Globus pallidus (tissue), 1 donor: ENCODE results near the gene ADORA2A.

Experiments
- DNase-seq: peaks from one replicate; pipeline ENCODE4 v3.0.0-alpha.2; 2015; ENCODE audit warnings: low spot score

The ADORA2A gene

GRCh38 chr22:24427500-24428164 is at the start of gene ADORA2A:
Gene ADORA2A, plus strand, starts transcription at chr22:24427599. Its CDS starts 5,806 bp downstream, at chr22:24433405.
- no peak for DNase-seq

- DNase-seq: no peak
Observed at GRCh38 chr22:24379536-24379935, 47.9 kb upstream of the ADORA2A start.

GRCh38 chr22:24380220-24380904 is 47.0 kb upstream of the ADORA2A start:
- DNase-seq: no peak

GRCh38 chr22:24380905-24381230 is 46.5 kb upstream of the ADORA2A start:
- no peak for DNase-seq

GRCh38 chr22:24383061-24383460 is 44.3 kb upstream of the ADORA2A start:
- no peak for DNase-seq

GRCh38 chr22:24384131-24384530 is 43.3 kb upstream of the ADORA2A start:
- DNase-seq: no peak

GRCh38 chr22:24386937-24387471 is 40.4 kb upstream of the ADORA2A start:
- no peak for DNase-seq

- DNase-seq: no peak
Observed at GRCh38 chr22:24389680-24390079, 37.7 kb upstream of the ADORA2A start.

GRCh38 chr22:24390156-24390555 is 37.2 kb upstream of the ADORA2A start:
- no peak for DNase-seq

GRCh38 chr22:24390576-24390975 is 36.8 kb upstream of the ADORA2A start:
- DNase-seq: no peak

- DNase-seq: no peak
Observed at GRCh38 chr22:24391836-24392217, 35.6 kb upstream of the ADORA2A start.

GRCh38 chr22:24392218-24392931 is 35.0 kb upstream of the ADORA2A start:
- no peak for DNase-seq

- no peak for DNase-seq
Observed at GRCh38 chr22:24393012-24393559, 34.3 kb upstream of the ADORA2A start.

GRCh38 chr22:24393848-24394247 is 33.6 kb upstream of the ADORA2A start:
- DNase-seq: no peak

GRCh38 chr22:24394254-24394653 is 33.1 kb upstream of the ADORA2A start:
- no peak for DNase-seq

GRCh38 chr22:24398409-24398808 is 29.0 kb upstream of the ADORA2A start:
- DNase-seq: no peak

- DNase-seq: no peak
Observed at GRCh38 chr22:24400034-24400725, 27.2 kb upstream of the ADORA2A start.

GRCh38 chr22:24400726-24401596 is 26.4 kb upstream of the ADORA2A start:
- DNase-seq: no peak

GRCh38 chr22:24401931-24402367 is 25.4 kb upstream of the ADORA2A start:
- DNase-seq: no peak

GRCh38 chr22:24402460-24403192 is 24.8 kb upstream of the ADORA2A start:
- DNase-seq: peak; percentile 27
